Activated T-helper 17 cell treated with anti-CD3 and anti-CD28 coated beads, Interleukin-2, amount 50 U/mL, for 72 hours (primary cell): ENCODE results near the gene KIAA1958. TPM values are rescaled to one million over a fixed set of nuclear protein-coding genes. Genes with fewer than 3 reads are reported as not detected.
"Not testable (repeated sequence)": the region's sequence is repeated elsewhere in the genome, so short reads cannot be mapped to it uniquely, and the experiment has no call there.

ENCODE experiments used
- ATAC-seq: fragments of 150-1000 bp; cut with Tn5 transposase; replicated peaks from 2 replicates; pipeline ENCODE4 v1.10.0; 2021; ENCODE audit warnings: mild to moderate bottlenecking, moderate library complexity
- H3K27ac Mint-ChIP-seq: one replicate; pipeline ENCODE4 v1.8.0; 2022; ENCODE audit warnings: mixed read lengths
- H3K27me3 Mint-ChIP-seq: one replicate; pipeline ENCODE4 v1.8.0; 2022; ENCODE audit warnings: mixed read lengths
- H3K36me3 Mint-ChIP-seq: one replicate; pipeline ENCODE4 v1.8.0; 2022; ENCODE audit warnings: low read depth, mild to moderate bottlenecking, mixed read lengths
- H3K4me1 Mint-ChIP-seq: one replicate; pipeline ENCODE4 v1.8.0; 2022; ENCODE audit warnings: mixed read lengths
- H3K4me3 Mint-ChIP-seq: one replicate; pipeline ENCODE4 v1.8.0; 2022; ENCODE audit warnings: mild to moderate bottlenecking, mixed read lengths
- H3K9me3 Mint-ChIP-seq: one replicate; pipeline ENCODE4 v1.8.0; 2022; ENCODE audit warnings: mixed read lengths
- total RNA-seq, 2 donors: library from RNA; stranded (reverse); gene quantifications; one replicate each; pipeline ENCODE4 v1.2.3, GENCODE V29; 2022

Gene KIAA1958
- total RNA-seq, 2 donors from 2014 or later: 10.0 to 12.5 TPM

DNA sequence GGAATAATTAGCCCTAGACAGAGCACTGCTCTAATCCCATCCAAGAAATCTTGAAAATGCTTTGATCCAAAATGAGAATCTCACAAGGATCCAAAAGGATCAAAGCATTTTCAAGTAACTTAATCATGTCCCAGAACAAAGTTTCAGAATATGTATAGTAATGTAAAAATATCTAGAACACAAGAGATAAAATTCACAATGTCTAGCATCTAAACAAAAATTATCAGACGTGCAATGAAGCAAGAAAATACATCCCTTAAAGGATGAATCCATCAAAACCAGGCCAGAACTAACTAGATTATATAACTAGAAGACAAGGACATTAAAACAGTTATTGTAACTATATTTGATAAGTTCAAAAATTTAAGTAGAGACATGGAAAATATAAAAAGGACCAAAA, 162.0 kb downstream of the KIAA1958 start:
- Mint-ChIP-seq H3K27ac (no peak overlapping the region), H3K4me3 (no peak overlapping the region), H3K36me3 (peaks cover 12% of the 10 kb centered on the region), H3K4me1 (no peaks in the 10 kb centered on the region), H3K27me3 (peaks cover under 1% of the 10 kb centered on the region), H3K9me3 (peaks cover 22% of the 10 kb centered on the region)
- ATAC-seq: no peak

DNA sequence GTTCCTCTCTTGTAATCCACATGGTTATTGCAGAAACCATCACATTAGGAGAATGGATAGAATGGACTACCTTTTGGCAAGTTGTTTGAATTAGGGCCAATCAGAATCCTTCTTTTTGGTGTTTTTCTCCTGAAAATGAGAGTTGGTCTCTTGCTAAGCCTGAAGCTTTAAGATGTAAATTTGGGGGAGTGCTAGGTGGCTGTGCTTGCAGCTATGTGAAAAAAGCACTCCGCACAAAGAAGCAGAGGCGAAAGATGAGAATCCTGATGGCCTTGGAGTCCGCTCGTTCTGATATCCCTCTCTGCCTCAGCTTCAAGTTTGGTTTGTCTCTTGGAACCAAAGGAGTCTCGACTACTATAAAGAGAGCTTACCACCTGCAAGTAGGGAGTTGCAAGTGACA, 167.7 kb downstream of the KIAA1958 start:
- no peak for ATAC-seq
- H3K4me1 Mint-ChIP-seq: no peaks in the 10 kb centered on the region
- no peaks in the 10 kb centered on the region for H3K27me3 Mint-ChIP-seq
- no peaks in the 10 kb centered on the region for H3K36me3 Mint-ChIP-seq
- no peaks in the 10 kb centered on the region for H3K9me3 Mint-ChIP-seq
- H3K27ac Mint-ChIP-seq: no peak overlapping the region
- no peak overlapping the region for H3K4me3 Mint-ChIP-seq

DNA sequence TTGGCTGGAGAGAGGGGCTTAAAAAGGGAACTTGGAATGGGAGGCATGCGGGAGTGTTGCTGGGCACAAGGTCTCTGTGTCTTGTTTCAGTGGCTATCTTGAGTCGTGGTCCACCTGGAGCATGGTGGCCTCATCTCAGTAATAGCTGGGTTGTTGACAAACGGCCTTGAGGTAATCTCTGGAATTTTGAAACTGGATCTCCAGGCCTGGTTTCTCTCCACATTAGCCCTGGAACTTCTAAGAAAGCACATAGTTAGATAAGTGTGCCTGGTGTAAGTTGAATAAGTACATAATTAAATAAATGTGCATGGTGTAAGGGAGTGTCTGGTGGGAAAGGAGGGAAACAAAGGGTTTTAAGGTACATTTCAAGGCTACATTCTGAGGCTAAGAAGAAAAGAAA, 169.0 kb downstream of the KIAA1958 start:
- Mint-ChIP-seq H3K9me3 (no peaks in the 10 kb centered on the region), H3K27ac (no peak overlapping the region), H3K4me1 (no peaks in the 10 kb centered on the region), H3K27me3 (no peaks in the 10 kb centered on the region), H3K36me3 (no peaks in the 10 kb centered on the region), H3K4me3 (no peak overlapping the region)
- no peak for ATAC-seq

DNA sequence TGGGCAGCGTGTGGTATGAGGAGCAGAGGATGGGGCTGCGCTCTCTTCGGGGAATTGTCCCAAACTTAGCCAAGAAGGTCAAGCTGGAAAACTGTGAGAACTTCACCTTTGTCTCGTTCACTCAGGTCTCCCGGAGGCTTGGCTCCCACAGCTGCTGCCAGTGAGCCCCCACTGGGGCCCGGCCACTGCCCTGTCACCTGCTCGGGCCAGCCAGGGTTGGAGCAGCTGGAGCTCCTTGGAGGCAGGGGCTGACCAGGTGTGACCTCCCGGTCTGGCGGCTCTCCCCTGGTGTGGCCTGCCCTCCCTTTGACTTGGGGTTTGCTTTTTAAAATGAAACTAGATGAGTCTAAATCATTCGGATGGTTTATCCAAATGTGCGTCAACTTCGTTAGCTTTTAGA, 173.3 kb downstream of the KIAA1958 start:
- no peak overlapping the region for H3K27ac Mint-ChIP-seq
- no peak overlapping the region for H3K4me3 Mint-ChIP-seq
- no peak for ATAC-seq
- H3K9me3 Mint-ChIP-seq: no peaks in the 10 kb centered on the region
- H3K36me3 Mint-ChIP-seq: no peaks in the 10 kb centered on the region
- no peaks in the 10 kb centered on the region for H3K4me1 Mint-ChIP-seq
- no peaks in the 10 kb centered on the region for H3K27me3 Mint-ChIP-seq

DNA sequence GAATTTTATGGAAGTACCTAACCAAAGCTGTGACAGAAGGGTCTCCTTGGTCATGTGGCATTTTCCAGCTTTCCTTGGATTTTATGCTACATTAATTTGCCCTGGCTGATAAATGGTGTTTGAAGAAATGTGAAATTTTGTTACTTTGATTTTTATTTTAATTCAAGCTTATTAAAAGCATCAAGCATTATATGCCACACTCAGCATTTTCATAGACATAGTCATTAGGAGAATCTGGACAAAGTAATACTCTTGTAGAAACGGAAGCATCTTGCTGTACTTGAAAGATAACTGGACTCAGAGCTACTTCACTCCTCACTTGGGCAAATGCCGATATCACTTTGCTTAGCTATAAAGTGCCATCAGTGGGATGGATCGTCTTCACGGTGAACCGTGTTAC, 177.1 kb downstream of the KIAA1958 start:
- H3K4me3 Mint-ChIP-seq: no peak overlapping the region
- ATAC-seq: no peak
- H3K9me3 Mint-ChIP-seq: no peaks in the 10 kb centered on the region
- H3K36me3 Mint-ChIP-seq: no peaks in the 10 kb centered on the region
- H3K4me1 Mint-ChIP-seq: no peaks in the 10 kb centered on the region
- no peak overlapping the region for H3K27ac Mint-ChIP-seq
- no peaks in the 10 kb centered on the region for H3K27me3 Mint-ChIP-seq

DNA sequence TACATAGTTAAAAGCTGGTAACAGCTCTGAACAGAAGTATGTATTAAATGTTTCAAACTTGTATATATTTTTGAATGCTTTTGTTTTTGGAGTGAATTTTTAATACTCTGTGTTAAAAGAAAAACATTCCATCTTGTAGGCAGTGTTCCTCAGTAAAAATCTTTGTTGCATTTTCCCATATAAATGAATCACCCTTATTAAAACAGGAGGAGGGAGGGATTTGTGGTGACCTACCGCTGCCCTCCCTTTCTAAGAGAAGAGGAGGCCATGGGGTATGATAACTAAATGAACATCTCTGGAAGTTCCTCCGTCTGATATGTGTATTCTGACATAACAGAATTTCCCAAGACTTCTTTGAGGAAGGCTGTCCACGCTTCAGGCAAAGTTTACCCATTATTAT, 177.9 kb downstream of the KIAA1958 start:
- H3K36me3 Mint-ChIP-seq: no peaks in the 10 kb centered on the region
- H3K9me3 Mint-ChIP-seq: no peaks in the 10 kb centered on the region
- H3K27ac Mint-ChIP-seq: no peak overlapping the region
- ATAC-seq: no peak
- H3K27me3 Mint-ChIP-seq: no peaks in the 10 kb centered on the region
- H3K4me3 Mint-ChIP-seq: no peak overlapping the region
- no peaks in the 10 kb centered on the region for H3K4me1 Mint-ChIP-seq

DNA sequence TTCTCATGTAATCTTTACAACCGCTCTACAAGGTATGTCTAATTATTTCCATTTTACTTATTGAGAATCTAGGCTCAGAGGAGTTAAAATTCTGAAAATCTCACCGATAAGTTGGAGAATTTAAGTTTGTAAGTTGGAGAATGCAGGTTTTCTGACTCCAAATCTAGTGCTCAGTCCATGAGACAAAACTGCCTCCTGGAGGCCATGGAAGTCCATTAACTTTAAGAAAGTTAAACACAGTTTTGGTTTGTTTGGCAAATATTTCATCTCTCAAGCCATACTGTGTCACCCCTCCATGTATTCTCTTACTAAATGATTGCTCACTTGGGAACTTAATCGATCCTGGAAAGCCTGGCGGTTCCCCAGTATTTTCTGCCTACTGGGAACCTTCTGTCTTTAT, 178.7 kb downstream of the KIAA1958 start:
- no peaks in the 10 kb centered on the region for H3K4me1 Mint-ChIP-seq
- H3K36me3 Mint-ChIP-seq: no peaks in the 10 kb centered on the region
- H3K27ac Mint-ChIP-seq: no peak overlapping the region
- H3K27me3 Mint-ChIP-seq: no peaks in the 10 kb centered on the region
- no peak for ATAC-seq
- no peaks in the 10 kb centered on the region for H3K9me3 Mint-ChIP-seq
- no peak overlapping the region for H3K4me3 Mint-ChIP-seq

DNA sequence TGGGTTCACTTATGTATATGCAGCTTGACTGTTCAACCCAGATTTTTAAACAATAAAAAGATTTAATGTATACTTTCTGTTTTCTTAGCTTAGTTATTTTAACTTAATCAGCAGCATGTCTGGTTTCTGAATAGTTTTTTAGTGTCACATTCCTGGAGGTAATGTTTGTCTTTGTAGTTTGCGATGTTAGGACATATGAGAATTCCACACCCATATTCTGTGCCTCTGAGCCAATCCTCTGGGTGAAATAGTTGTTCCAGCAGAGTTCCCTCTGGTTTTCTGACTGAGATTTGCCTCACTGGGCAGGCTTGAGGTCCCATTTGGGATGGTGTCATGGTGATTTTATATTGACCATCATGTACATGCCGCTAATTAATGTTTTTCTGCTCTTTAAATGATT, 182.7 kb downstream of the KIAA1958 start:
- Mint-ChIP-seq H3K36me3 (no peaks in the 10 kb centered on the region), H3K27me3 (no peaks in the 10 kb centered on the region)

DNA sequence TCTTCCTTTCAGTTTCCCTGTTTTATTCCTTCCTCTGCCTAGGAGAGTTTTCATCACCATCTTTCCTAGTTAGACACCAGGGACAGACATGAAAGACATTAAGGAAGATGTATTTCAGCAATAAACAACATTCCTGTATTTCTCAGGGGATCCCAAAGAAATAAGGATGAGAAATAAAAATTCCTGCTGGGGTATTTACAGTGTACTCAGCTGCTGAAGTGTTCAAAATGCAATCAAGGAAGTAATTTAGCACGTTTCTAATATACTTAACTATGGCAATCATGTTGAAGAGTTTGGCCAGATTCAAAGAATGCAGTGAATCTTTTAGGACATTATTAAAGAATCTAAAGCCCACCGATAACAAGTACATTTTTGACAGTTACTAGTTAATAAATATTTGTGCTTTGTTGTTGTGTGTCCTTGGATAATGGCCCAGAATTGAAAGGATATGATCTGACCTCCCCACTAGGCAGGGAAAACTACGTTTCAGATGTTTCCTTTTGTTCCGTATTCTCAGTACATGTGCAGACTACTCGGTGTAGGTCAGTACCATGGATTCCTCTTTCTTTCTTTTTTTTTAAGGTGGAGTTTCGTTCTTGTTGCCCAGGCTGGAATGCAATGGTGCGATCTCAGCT, 184.5 kb downstream of the KIAA1958 start:
- H3K27me3 Mint-ChIP-seq: no peaks in the 10 kb centered on the region
- H3K4me3 Mint-ChIP-seq: no peak overlapping the region
- ATAC-seq: no peak
- no peak overlapping the region for H3K27ac Mint-ChIP-seq
- H3K9me3 Mint-ChIP-seq: no peaks in the 10 kb centered on the region
- H3K36me3 Mint-ChIP-seq: no peaks in the 10 kb centered on the region
- no peaks in the 10 kb centered on the region for H3K4me1 Mint-ChIP-seq

More for the DNA sequence above, 182.7 kb downstream of the KIAA1958 start:
- H3K4me3 Mint-ChIP-seq: no peak overlapping the region
- no peak for ATAC-seq
- H3K4me1 Mint-ChIP-seq: no peaks in the 10 kb centered on the region
- no peaks in the 10 kb centered on the region for H3K9me3 Mint-ChIP-seq
- H3K27ac Mint-ChIP-seq: no peak overlapping the region

DNA sequence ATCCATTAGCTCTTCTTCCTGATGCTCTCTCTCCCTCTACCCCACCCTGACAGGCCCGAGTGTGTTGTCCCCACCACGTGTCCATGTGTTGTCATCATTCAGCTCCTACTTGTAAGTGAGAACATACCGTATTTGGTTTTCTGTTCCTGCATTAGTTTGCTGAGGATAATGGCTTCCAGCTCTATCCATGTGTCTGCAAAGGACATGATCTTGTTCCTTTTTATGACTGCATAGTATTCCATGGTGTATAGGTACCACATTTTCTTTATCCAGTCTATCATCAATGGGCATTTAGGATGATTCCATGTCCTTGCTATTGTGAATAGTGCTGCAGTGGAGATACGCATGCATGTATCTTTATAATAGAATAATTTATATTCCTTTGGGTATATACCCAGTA, 186.6 kb downstream of the KIAA1958 start:
- H3K27me3 Mint-ChIP-seq, H3K4me3 Mint-ChIP-seq, H3K36me3 Mint-ChIP-seq, H3K27ac Mint-ChIP-seq, ATAC-seq, H3K4me1 Mint-ChIP-seq, H3K9me3 Mint-ChIP-seq: not testable (repeated sequence)

DNA sequence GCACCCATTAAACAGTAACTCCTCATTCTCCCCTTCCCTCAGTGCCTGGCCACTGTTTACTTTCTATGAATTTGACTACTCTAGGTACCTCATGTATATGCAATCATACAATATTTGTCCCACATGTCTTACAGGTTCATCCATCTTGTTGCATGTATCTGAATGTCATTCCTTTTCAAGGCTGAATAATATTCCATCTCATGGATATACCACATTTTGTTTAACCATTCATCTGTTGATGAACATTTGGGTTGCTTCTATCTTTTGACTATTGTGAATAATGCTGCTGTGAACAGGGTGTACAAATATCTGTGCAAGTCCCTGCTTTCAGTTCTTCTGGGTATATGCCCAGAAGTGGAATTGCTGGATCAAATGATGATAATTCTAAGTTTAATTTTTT, 190.4 kb downstream of the KIAA1958 start:
- H3K36me3 Mint-ChIP-seq: no peaks in the 10 kb centered on the region

DNA sequence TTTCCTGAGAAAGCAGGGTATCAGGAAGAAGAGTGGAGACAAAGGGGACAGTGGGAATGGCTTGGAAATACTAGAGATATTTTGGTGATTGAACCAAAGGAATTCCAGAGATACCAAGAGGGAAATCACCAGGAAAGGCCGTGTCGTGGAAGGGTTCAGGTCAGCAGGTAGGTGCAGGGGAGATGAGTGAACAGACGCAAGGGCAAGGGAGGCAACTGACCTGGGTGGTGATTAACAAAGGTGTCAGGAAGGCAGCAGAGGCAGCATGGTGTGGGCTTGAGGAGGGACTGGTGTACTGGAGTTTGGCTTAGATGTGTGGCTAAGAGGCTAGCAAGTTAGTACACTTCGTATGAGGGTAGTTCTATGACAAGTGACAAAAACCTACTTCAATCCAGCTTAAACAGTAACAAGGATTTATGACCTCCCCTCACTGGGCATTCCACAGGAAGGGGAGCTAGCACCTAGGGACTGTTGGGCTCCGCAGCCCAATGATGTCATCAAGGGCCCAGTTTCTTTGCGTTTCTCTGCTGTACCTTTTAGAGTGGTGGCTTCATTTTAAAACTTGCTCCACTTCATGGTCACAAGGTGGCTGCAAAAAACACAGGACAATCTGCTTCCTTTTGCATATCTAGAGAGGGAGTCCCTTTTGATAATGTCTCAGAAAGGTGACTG, 194.2 kb downstream of the KIAA1958 start:
- H3K4me3 Mint-ChIP-seq: no peak overlapping the region
- ATAC-seq: no peak
- no peaks in the 10 kb centered on the region for H3K4me1 Mint-ChIP-seq
- H3K27ac Mint-ChIP-seq: no peak overlapping the region
- H3K9me3 Mint-ChIP-seq: peaks cover 20% of the 10 kb centered on the region
- H3K36me3 Mint-ChIP-seq: peaks cover 7% of the 10 kb centered on the region
- peaks cover 3% of the 10 kb centered on the region for H3K27me3 Mint-ChIP-seq

More for the DNA sequence above, 190.4 kb downstream of the KIAA1958 start:
- peaks cover 20% of the 10 kb centered on the region for H3K9me3 Mint-ChIP-seq
- no peaks in the 10 kb centered on the region for H3K4me1 Mint-ChIP-seq
- ATAC-seq: no peak
- peaks cover 3% of the 10 kb centered on the region for H3K27me3 Mint-ChIP-seq
- H3K4me3 Mint-ChIP-seq: no peak overlapping the region
- no peak overlapping the region for H3K27ac Mint-ChIP-seq

DNA sequence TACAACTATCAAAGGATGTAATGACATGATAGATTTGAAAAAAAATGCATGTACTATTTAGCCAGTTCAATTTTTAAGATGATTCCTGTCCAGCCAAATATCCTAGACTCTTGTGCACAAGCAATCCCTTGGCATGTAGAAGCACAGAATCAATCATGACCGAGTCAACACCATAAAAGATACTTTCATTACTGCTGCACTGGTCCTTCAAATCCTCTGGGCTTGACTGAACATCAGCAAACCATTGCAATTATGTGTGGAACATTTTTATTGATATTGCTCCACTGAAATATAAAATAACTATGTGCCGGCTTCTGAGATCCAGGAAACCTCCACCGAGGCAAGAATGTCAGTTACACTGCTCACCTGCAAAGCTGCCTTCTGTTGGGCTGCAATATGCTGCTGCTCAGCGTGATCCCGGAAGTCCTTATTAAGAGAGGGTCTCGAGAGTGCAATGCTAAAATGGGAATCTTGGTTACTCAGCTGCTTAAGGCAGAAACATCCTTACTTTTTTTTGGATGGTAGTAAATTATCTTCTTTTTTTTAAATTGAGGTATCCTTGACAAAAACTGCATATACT, 202.6 kb downstream of the KIAA1958 start:
- no peaks in the 10 kb centered on the region for H3K4me1 Mint-ChIP-seq
- ATAC-seq: no peak
- H3K36me3 Mint-ChIP-seq: peaks cover 91% of the 10 kb centered on the region
- H3K27ac Mint-ChIP-seq: no peak overlapping the region
- H3K27me3 Mint-ChIP-seq: no peaks in the 10 kb centered on the region
- H3K4me3 Mint-ChIP-seq: no peak overlapping the region
- H3K9me3 Mint-ChIP-seq: no peaks in the 10 kb centered on the region

DNA sequence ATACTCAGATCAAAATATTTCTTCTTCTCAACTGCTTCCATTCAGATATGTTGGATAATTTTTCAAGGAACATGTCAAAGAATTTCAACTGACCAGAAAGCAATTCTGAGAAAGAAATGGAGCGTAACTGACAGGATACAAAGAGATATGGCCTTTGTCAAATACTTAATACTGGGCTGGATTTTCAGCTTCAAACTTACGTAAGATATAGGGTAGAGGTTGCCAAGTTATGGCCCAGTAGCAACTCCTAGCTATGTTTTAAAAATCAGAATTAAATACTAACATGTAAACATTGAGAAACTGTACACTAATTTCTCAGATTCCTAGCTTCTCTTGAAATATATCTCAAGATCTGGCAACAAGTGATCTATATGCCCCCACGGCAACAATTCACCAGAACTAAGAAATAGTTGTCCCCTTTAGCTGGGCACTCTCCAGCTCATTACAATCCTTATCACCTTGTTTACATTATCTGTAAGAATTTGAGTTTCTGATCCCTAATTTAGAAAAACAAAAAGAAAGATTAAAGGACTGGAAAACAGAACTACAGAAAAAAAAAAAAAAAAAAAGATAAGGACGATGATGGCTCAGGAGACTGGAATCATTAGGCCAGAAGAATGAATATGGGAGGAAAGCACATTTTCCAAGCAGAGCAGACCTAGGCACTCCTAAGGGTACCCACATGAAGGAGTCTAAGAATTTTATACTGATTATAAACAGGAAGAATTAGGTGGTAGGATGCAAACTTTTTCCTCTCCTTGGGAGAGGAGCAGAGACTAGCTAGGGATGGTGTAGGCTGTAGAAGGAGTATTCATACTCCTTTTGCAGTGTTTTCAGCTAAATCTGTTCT, 208.3 kb downstream of the KIAA1958 start:
- Mint-ChIP-seq H3K4me1 (peaks cover 14% of the 10 kb centered on the region), H3K36me3 (peaks cover 87% of the 10 kb centered on the region), H3K4me3 (no peak overlapping the region), H3K27me3 (no peaks in the 10 kb centered on the region), H3K27ac (no peak overlapping the region), H3K9me3 (no peaks in the 10 kb centered on the region)
- ATAC-seq: no peak
